Gastrocnemius medialis (tissue), 4 donors: ENCODE measurements around the gene OR2V2.

Source experiments
- POLR2A ChIP-seq, 2 donors: fragments of 450-650 bp; IDR thresholded peaks; one replicate each; pipeline ENCODE4 v1.6.1; 2017; ENCODE audit warnings: antibody characterized with exemption in 2 of 2, mild to moderate bottlenecking in 2 of 2, moderate library complexity in 2 of 2
- TF ChIP-seq, protein P1 (sequence below), 5 experiments: fragments of 450-650 bp in 3 of 5; fragments of 200-600 bp in 2 of 5; sonication (generic) in 2 of 5; IDR thresholded peaks in 4 of 5; conservative IDR thresholded peaks in 1 of 5; 1 replicate in 4 of 5; 2 replicates in 1 of 5; pipeline ENCODE4 v1.5.1; 2016 to 2019; ENCODE audit warnings: antibody characterized with exemption in 5 of 5, mild to moderate bottlenecking in 3 of 5, moderate library complexity in 3 of 5

- TF ChIP-seq, protein P1, sequence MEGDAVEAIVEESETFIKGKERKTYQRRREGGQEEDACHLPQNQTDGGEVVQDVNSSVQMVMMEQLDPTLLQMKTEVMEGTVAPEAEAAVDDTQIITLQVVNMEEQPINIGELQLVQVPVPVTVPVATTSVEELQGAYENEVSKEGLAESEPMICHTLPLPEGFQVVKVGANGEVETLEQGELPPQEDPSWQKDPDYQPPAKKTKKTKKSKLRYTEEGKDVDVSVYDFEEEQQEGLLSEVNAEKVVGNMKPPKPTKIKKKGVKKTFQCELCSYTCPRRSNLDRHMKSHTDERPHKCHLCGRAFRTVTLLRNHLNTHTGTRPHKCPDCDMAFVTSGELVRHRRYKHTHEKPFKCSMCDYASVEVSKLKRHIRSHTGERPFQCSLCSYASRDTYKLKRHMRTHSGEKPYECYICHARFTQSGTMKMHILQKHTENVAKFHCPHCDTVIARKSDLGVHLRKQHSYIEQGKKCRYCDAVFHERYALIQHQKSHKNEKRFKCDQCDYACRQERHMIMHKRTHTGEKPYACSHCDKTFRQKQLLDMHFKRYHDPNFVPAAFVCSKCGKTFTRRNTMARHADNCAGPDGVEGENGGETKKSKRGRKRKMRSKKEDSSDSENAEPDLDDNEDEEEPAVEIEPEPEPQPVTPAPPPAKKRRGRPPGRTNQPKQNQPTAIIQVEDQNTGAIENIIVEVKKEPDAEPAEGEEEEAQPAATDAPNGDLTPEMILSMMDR (IDR thresholded peaks at IDR 0.05 in 4 of 5, conservative IDR thresholded peaks at IDR 0.05 in 1 of 5) = no peak
- no peak for TF ChIP-seq POLR2A (IDR thresholded peaks at IDR 0.05)
Measured at GRCh38 chr5:181136361-181136955, 10.9 kb upstream of the OR2V2 start.
